HCT116 (cell line): ENCODE data around the gene CRIP3. TPM values are rescaled to one million over a fixed set of nuclear protein-coding genes. Genes with fewer than 3 reads are reported as not detected.

Experiments
- ATAC-seq: fragments of 200-7000 bp; cut with Tn5 transposase; 2 replicates; pipeline ENCODE4 v1.9.1; 2020; ENCODE audit warnings: mild to moderate bottlenecking, moderate library complexity
- BruUV-seq: library from RNA; stranded (reverse); fragments of 400-500 nt; replicated peaks from 2 replicates; lab custom pipeline; 2021; lab: Mats Ljungman, UMichigan
- CTCF ChIA-PET: fragments of 300-600 bp; sonication (Branson Sonifier 250); formaldehyde crosslinking; loops from one replicate; lab custom pipeline; 2021; ENCODE audit warnings: antibody characterized with exemption; lab: Charles Lee
- POLR2A ChIA-PET: fragments of 300-600, 350-600 bp; sonication (Branson Sonifier 250); formaldehyde crosslinking; loops from one replicate; lab custom pipeline; 2021; ENCODE audit warnings: antibody characterized with exemption; lab: Charles Lee
- RAD21 ChIA-PET, 2 experiments: fragments of 300-600 bp; sonication (Branson Sonifier 250); formaldehyde crosslinking; loops; one replicate each; lab custom pipeline; 2023; ENCODE audit warnings: low total read pairs in 2 of 2; ENCODE audit not compliant: uncharacterized antibody in 2 of 2, unreplicated experiment in 2 of 2, low non-redundant PET in 1 of 2; lab: Charles Lee
- DNase-seq: peaks from one replicate; pipeline ENCODE4 v3.0.0-alpha.2; 2010; ENCODE audit warnings: low read depth, low spot score
- H2AFZ ChIP-seq: fragments of 200-600 bp; shearing (Covaris generic), sonication (generic); 2 replicates; pipeline ENCODE4 v1.6.1; 2017; ENCODE audit warnings: low read depth, mixed run types, mixed read lengths, antibody characterized with exemption, low read length; ENCODE audit not compliant: poor library complexity, severe bottlenecking
- H3K27ac ChIP-seq: 2 replicates; pipeline ENCODE4 v1.5.1; 2012; ENCODE audit warnings: low read depth, low read length
- H3K27me3 ChIP-seq: fragments of 200-600 bp; sonication (generic); 2 replicates; pipeline ENCODE4 v1.6.1; 2016; ENCODE audit warnings: mixed run types, low read length, mixed read lengths; ENCODE audit not compliant: insufficient read depth
- H3K36me3 ChIP-seq, 2 experiments: fragments of 200-500 bp in 1 of 2; fragments of 200-600 bp in 1 of 2; sonication (Bioruptor generic) in 1 of 2; sonication (generic) in 1 of 2; 2 replicates each; pipeline versions ENCODE4 v1.5.1 to v1.6.1; 2014 to 2016; ENCODE audit warnings: low read length in 2 of 2, inconsistent platforms in 1 of 2, mixed read lengths in 1 of 2, mixed run types in 1 of 2; ENCODE audit not compliant: insufficient read depth in 2 of 2, control insufficient read depth in 1 of 2
- H3K4me1 ChIP-seq, 2 experiments: fragments of 200-600 bp in 1 of 2; sonication (generic) in 1 of 2; 2 replicates each; pipeline versions ENCODE4 v1.5.1 to v1.6.1; 2012 to 2017; ENCODE audit warnings: low read length in 2 of 2, inconsistent platforms in 1 of 2, mild to moderate bottlenecking in 1 of 2, mixed read lengths in 1 of 2, mixed run types in 1 of 2, moderate library complexity in 1 of 2; ENCODE audit not compliant: insufficient read depth in 2 of 2, control insufficient read depth in 1 of 2
- H3K4me2 ChIP-seq: fragments of 200-600 bp; sonication (generic); 2 replicates; pipeline ENCODE4 v1.6.1; 2017; ENCODE audit warnings: mixed run types, low read length, mixed read lengths
- H3K4me3 ChIP-seq, 2 experiments: fragments of 200-600 bp in 1 of 2; sonication (generic) in 1 of 2; replicated peaks in 1 of 2; 2 replicates each; pipeline ENCODE4 v1.5.1; 2011 to 2016; ENCODE audit warnings: low read length in 2 of 2, control low read depth in 1 of 2, low read depth in 1 of 2, mild to moderate bottlenecking in 1 of 2, mixed read lengths in 1 of 2, mixed run types in 1 of 2
- H3K79me2 ChIP-seq: fragments of 200-600 bp; sonication (generic); 2 replicates; pipeline ENCODE4 v1.6.1; 2017; ENCODE audit warnings: mild to moderate bottlenecking, mixed run types, low read length, moderate library complexity, mixed read lengths; ENCODE audit not compliant: insufficient read depth
- H3K9ac ChIP-seq: fragments of 200-600 bp; sonication (generic); 2 replicates; pipeline ENCODE4 v1.6.1; 2016; ENCODE audit warnings: low read length, mixed read lengths
- H3K9me2 ChIP-seq: fragments of 200-600 bp; sonication (generic), shearing (Covaris generic); 2 replicates; pipeline ENCODE4 v1.6.1; 2017; ENCODE audit warnings: mixed run types, mild to moderate bottlenecking, moderate library complexity; ENCODE audit not compliant: insufficient read depth
- H3K9me3 ChIP-seq, 2 experiments: fragments of 200-500 bp in 1 of 2; fragments of 200-600 bp in 1 of 2; sonication (Bioruptor generic) in 1 of 2; sonication (generic) in 1 of 2; 2 replicates each; pipeline ENCODE4 v1.6.1; 2014 to 2017; ENCODE audit warnings: low read length in 2 of 2, mixed read lengths in 2 of 2, inconsistent platforms in 1 of 2, low read depth in 1 of 2, mild to moderate bottlenecking in 1 of 2, mixed run types in 1 of 2, moderate library complexity in 1 of 2; ENCODE audit not compliant: control insufficient read depth in 1 of 2, insufficient read depth in 1 of 2
- H4K20me1 ChIP-seq: fragments of 200-600 bp; sonication (generic), shearing (Covaris generic); 2 replicates; pipeline ENCODE4 v1.6.1; 2017; ENCODE audit warnings: mixed run types, mild to moderate bottlenecking, moderate library complexity; ENCODE audit not compliant: insufficient read depth
- CEBPB ChIP-seq: IDR thresholded peaks from 2 replicates; pipeline ENCODE4 v1.6.1; 2012; ENCODE audit warnings: low read depth
- EGR1 ChIP-seq: IDR thresholded peaks from 2 replicates; pipeline ENCODE4 v1.6.1; 2012; ENCODE audit warnings: low read depth
- EZH2 ChIP-seq: fragments of 200-600 bp; sonication (generic); IDR thresholded peaks from 2 replicates; pipeline ENCODE4 v1.6.1; 2017; ENCODE audit warnings: antibody characterized with exemption, mixed run types
- JUND ChIP-seq: IDR thresholded peaks from 2 replicates; pipeline ENCODE4 v1.6.1; 2012
- RAD21 ChIP-seq: IDR thresholded peaks from 2 replicates; pipeline ENCODE4 v1.6.1; 2012; ENCODE audit warnings: low read depth, mild to moderate bottlenecking
- SRF ChIP-seq: IDR thresholded peaks from 2 replicates; pipeline ENCODE4 v1.6.1; 2012; ENCODE audit warnings: low read depth
- ZFX ChIP-seq: fragments of 450-650 bp; IDR thresholded peaks from 2 replicates; pipeline ENCODE4 v1.6.1; 2017
- intact Hi-C: fragments of 100-400 bp; cut with micrococcal nuclease; formaldehyde crosslinking; loops from 2 replicates; pipeline ENCODE4 v1.10.0; 2022
- total RNA-seq: library from RNA; stranded (reverse); gene quantifications from one replicate; pipeline ENCODE4 v1.2.1, GENCODE V29; 2021; ENCODE audit not compliant: unreplicated experiment
- TF ChIP-seq, protein P1 (sequence below): IDR thresholded peaks from 2 replicates; pipeline ENCODE4 v1.6.1; 2011; ENCODE audit warnings: mild to moderate bottlenecking, low read length, moderate library complexity; ENCODE audit not compliant: insufficient replicate concordance; ENCODE audit errors: extremely low read depth
- TF ChIP-seq, protein P2 (sequence below): IDR thresholded peaks from 2 replicates; pipeline ENCODE4 v1.6.1; 2012; ENCODE audit warnings: low read depth
- TF ChIP-seq, protein P3 (sequence below), 3 experiments: fragments of 200-600 bp in 1 of 3; sonication (generic) in 1 of 3; IDR thresholded peaks in 2 of 3; conservative IDR thresholded peaks in 1 of 3; 2 replicates each; pipeline ENCODE4 v1.5.1; 2012 to 2017; ENCODE audit warnings: low read depth in 2 of 3, low read length in 2 of 3, antibody characterized with exemption in 1 of 3, borderline replicate concordance in 1 of 3, control low read depth in 1 of 3, mild to moderate bottlenecking in 1 of 3, mixed read lengths in 1 of 3, mixed run types in 1 of 3, moderate library complexity in 1 of 3; ENCODE audit not compliant: insufficient read depth in 1 of 3

The CRIP3 gene
- total RNA-seq, 1 experiment from 2014 or later = not detected

DNA sequence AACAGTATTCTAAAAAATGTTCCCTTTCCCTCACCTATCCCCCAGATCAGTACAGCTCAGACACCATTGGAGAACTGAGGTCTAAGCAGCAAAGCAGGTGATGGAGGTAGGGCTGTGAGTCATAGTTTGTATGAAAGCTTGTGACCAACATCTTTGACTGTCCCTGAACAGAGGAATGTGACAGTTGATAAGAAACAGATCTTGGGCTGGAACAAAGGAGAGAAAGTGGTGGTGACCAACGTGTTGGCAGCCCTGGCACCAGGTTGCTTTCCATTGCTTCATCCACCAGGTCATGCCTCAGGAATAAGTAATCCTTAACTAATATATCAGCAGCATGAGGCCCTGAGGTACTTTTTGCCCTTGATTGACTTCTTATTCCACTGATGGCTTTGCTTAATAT is 19.9 kb upstream of the CRIP3 start:
- Histone ChIP-seq H3K79me2 (no peaks in the 10 kb centered on the region), H3K9me2 (no peaks in the 10 kb centered on the region), H4K20me1 (no peaks in the 10 kb centered on the region), H2AFZ (no peak overlapping the region), H3K36me3 (no peaks in the 10 kb centered on the region), H3K27me3 (no peaks in the 10 kb centered on the region), H3K4me1 (peaks cover 0 to 8% of the 10 kb centered on the region in 2 experiments; a peak in 2 of 4 replicates), H3K4me3 (no peak overlapping the region), H3K4me2 (no peak overlapping the region), H3K9ac (no peak overlapping the region), H3K27ac (no peak overlapping the region), H3K9me3 (no peaks in the 10 kb centered on the region)
- POLR2A ChIA-PET = no interaction called here
- CTCF ChIA-PET = no interaction called here
- TF ChIP-seq CEBPB = no peak
- TF ChIP-seq, protein P1, sequence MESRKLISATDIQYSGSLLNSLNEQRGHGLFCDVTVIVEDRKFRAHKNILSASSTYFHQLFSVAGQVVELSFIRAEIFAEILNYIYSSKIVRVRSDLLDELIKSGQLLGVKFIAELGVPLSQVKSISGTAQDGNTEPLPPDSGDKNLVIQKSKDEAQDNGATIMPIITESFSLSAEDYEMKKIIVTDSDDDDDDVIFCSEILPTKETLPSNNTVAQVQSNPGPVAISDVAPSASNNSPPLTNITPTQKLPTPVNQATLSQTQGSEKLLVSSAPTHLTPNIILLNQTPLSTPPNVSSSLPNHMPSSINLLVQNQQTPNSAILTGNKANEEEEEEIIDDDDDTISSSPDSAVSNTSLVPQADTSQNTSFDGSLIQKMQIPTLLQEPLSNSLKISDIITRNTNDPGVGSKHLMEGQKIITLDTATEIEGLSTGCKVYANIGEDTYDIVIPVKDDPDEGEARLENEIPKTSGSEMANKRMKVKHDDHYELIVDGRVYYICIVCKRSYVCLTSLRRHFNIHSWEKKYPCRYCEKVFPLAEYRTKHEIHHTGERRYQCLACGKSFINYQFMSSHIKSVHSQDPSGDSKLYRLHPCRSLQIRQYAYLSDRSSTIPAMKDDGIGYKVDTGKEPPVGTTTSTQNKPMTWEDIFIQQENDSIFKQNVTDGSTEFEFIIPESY = no peak
- RAD21 ChIA-PET = no interaction called here
- peak; percentile 52; the same call in 1 of the 2 replicates for ATAC-seq
- DNase-seq = no peak
- BruUV-seq = no TSS peak
- intact Hi-C loops = no loop called here

DNA sequence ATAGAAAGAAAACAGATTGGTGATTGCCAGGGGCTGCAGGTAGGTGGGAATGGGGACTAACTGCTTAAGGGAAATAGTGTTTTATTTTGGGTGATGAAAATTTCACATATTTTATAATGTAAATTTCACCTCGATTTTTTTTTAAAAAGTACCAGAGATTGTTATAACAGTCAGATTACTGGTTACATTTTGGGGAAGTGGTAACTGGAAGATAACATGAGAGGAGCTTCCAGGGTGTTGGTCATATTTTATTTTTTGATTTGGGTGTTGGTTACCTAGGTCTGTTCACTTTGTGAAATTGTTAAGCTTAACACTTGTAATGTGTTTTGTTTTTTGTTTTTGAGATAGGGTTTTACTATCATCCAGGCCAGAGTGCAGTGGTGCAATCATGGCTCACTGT is 17.2 kb upstream of the CRIP3 start:
- Histone ChIP-seq H4K20me1 (no peaks in the 10 kb centered on the region), H2AFZ (no peak overlapping the region), H3K9me3 (no peaks in the 10 kb centered on the region), H3K4me2 (no peak overlapping the region), H3K9ac (no peak overlapping the region), H3K36me3 (no peaks in the 10 kb centered on the region), H3K4me1 (peaks cover 0 to 8% of the 10 kb centered on the region in 2 experiments; a peak in 2 of 4 replicates), H3K79me2 (no peaks in the 10 kb centered on the region), H3K9me2 (no peaks in the 10 kb centered on the region), H3K4me3 (no peak overlapping the region), H3K27ac (no peak overlapping the region), H3K27me3 (no peaks in the 10 kb centered on the region)
- CTCF ChIA-PET = no interaction called here
- intact Hi-C loops = no loop called here
- no peak for ATAC-seq
- POLR2A ChIA-PET = no interaction called here
- no TSS peak for BruUV-seq
- DNase-seq = no peak
- RAD21 ChIA-PET = no interaction called here
- TF ChIP-seq, protein P2, sequence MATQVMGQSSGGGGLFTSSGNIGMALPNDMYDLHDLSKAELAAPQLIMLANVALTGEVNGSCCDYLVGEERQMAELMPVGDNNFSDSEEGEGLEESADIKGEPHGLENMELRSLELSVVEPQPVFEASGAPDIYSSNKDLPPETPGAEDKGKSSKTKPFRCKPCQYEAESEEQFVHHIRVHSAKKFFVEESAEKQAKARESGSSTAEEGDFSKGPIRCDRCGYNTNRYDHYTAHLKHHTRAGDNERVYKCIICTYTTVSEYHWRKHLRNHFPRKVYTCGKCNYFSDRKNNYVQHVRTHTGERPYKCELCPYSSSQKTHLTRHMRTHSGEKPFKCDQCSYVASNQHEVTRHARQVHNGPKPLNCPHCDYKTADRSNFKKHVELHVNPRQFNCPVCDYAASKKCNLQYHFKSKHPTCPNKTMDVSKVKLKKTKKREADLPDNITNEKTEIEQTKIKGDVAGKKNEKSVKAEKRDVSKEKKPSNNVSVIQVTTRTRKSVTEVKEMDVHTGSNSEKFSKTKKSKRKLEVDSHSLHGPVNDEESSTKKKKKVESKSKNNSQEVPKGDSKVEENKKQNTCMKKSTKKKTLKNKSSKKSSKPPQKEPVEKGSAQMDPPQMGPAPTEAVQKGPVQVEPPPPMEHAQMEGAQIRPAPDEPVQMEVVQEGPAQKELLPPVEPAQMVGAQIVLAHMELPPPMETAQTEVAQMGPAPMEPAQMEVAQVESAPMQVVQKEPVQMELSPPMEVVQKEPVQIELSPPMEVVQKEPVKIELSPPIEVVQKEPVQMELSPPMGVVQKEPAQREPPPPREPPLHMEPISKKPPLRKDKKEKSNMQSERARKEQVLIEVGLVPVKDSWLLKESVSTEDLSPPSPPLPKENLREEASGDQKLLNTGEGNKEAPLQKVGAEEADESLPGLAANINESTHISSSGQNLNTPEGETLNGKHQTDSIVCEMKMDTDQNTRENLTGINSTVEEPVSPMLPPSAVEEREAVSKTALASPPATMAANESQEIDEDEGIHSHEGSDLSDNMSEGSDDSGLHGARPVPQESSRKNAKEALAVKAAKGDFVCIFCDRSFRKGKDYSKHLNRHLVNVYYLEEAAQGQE = no peak
- TF ChIP-seq, protein P3, sequence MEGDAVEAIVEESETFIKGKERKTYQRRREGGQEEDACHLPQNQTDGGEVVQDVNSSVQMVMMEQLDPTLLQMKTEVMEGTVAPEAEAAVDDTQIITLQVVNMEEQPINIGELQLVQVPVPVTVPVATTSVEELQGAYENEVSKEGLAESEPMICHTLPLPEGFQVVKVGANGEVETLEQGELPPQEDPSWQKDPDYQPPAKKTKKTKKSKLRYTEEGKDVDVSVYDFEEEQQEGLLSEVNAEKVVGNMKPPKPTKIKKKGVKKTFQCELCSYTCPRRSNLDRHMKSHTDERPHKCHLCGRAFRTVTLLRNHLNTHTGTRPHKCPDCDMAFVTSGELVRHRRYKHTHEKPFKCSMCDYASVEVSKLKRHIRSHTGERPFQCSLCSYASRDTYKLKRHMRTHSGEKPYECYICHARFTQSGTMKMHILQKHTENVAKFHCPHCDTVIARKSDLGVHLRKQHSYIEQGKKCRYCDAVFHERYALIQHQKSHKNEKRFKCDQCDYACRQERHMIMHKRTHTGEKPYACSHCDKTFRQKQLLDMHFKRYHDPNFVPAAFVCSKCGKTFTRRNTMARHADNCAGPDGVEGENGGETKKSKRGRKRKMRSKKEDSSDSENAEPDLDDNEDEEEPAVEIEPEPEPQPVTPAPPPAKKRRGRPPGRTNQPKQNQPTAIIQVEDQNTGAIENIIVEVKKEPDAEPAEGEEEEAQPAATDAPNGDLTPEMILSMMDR (IDR thresholded peaks at IDR 0.05 in 2 of 3, conservative IDR thresholded peaks at IDR 0.05 in 1 of 3; ENCODE audit: borderline replicate concordance in 1 of 3, insufficient read depth in 1 of 3, low read depth in 2 of 3, low read length in 2 of 3) = no peak
- TF ChIP-seq RAD21 = no peak
- no peak for TF ChIP-seq JUND
- TF ChIP-seq SRF = no peak
- TF ChIP-seq ZFX = no peak
- TF ChIP-seq EGR1 = no peak
- TF ChIP-seq EZH2 = no peak
- TF ChIP-seq, protein P1 = no peak
